Measurements from ENCODE around the gene ETS2.
A peak's percentile ranks its signal among the peaks of the same experiment; 100 is the strongest.

DNA sequence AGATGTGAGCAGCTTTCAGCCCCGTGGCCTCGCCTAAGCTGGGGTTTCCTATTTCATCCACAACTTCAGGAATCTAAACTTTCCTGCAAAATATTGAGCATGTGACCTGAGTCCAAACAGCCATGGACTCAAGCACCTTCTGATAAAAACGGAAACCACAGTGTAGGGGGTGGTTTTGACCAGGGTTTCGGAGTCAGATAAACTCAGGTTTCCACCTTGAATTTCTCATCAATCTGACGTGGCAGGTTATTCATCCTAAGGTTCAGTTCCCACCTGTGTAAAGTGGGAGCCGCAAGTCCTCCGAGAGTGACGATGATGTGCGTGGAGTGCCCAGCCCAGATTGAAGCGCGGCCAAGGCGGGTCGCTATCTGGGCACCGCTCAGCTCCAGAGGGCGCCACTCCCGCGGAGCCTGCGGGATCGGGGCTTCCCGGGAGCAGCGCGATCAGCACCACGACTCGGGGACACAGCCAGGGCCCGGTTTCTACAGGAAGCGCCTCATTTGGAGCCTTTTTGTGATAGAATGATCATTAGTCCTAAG is 871 bp upstream of the ETS2 start:
- TF ChIP-seq CTCF (IDR thresholded peaks at IDR 0.05) (peak; percentile 80), TCF7L2 (IDR thresholded peaks at IDR 0.05; ENCODE audit: low read depth, low read length) (no peak), POLR2AphosphoS5 (IDR thresholded peaks at IDR 0.05; ENCODE audit: low read depth, low read length) (no peak)
- TF ChIP-seq, protein P1, sequence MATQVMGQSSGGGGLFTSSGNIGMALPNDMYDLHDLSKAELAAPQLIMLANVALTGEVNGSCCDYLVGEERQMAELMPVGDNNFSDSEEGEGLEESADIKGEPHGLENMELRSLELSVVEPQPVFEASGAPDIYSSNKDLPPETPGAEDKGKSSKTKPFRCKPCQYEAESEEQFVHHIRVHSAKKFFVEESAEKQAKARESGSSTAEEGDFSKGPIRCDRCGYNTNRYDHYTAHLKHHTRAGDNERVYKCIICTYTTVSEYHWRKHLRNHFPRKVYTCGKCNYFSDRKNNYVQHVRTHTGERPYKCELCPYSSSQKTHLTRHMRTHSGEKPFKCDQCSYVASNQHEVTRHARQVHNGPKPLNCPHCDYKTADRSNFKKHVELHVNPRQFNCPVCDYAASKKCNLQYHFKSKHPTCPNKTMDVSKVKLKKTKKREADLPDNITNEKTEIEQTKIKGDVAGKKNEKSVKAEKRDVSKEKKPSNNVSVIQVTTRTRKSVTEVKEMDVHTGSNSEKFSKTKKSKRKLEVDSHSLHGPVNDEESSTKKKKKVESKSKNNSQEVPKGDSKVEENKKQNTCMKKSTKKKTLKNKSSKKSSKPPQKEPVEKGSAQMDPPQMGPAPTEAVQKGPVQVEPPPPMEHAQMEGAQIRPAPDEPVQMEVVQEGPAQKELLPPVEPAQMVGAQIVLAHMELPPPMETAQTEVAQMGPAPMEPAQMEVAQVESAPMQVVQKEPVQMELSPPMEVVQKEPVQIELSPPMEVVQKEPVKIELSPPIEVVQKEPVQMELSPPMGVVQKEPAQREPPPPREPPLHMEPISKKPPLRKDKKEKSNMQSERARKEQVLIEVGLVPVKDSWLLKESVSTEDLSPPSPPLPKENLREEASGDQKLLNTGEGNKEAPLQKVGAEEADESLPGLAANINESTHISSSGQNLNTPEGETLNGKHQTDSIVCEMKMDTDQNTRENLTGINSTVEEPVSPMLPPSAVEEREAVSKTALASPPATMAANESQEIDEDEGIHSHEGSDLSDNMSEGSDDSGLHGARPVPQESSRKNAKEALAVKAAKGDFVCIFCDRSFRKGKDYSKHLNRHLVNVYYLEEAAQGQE (IDR thresholded peaks at IDR 0.05; ENCODE audit: insufficient read depth in 1 of 2, low read depth in 2 of 2, low read length in 1 of 2), result peak in 1 of 2 experiments; percentile 4; a peak in 1 of 4 replicates
